Measurements from ENCODE around the gene CYP24A1.

DNA sequence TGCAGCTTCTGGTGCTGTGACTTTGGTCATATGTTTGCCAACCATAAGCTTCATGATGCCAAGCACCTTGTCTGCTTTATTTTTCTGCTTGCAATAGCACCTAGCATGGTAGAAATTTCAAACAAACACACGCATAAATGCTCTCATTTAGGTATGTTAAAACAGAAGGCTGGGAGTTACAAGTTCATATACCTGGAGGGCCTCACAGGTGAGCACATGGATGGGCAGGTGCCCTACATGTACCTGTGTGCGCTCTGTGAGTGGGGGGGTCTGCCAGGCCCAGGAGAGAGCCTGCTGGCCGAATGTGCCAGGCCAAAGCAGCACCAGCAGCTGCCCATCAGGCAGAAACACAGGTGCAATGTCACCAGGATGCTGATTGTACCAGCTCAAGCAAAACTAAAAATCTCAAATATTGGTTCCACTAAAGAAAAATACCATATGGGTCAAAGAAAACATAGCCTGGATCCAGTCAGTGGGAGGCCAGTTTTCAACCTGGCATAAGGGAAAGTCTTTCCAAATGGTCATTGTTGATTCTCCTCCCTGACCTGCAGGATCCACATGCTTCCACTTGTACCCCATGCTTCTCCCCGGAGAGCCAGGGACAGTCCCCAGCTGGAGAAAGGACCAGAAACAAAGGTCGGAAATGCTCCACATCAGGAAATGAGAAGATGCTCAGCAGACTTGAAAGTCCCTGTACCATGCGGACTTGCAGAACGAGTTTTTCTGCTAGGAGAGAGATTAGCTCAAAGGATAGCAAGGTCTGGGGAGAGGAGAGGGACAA, 26.9 kb upstream of the CYP24A1 start:
- no peak for TF ChIP-seq TAF1 (IDR thresholded peaks at IDR 0.05; ENCODE audit: borderline replicate concordance, low read depth, low read length)
- no peak for TF ChIP-seq SIN3A (IDR thresholded peaks at IDR 0.05; ENCODE audit: borderline replicate concordance, low read depth, low read length)
- no peak for TF ChIP-seq GATA2 (CRISPR knock-in tag; IDR thresholded peaks at IDR 0.05)
- no peak for TF ChIP-seq RFX5 (IDR thresholded peaks at IDR 0.05; ENCODE audit: low read length)
- no peak for TF ChIP-seq NRF1 (IDR thresholded peaks at IDR 0.05; ENCODE audit: low read depth, low read length)
- no peak for TF ChIP-seq RAD21 (IDR thresholded peaks at IDR 0.05; ENCODE audit: low read length)
- no peak for TF ChIP-seq CTCF (IDR thresholded peaks at IDR 0.05)

Data from SK-N-SH (cell line).